Measurements from ENCODE around the gene PRMT6. TPM values are rescaled to one million over a fixed set of nuclear protein-coding genes. Genes with fewer than 3 reads are reported as not detected.

The PRMT6 gene
- total RNA-seq (2013) = 5.5 TPM
- polyA plus RNA-seq (10 to 100 TPM in 2 of 3 donors, 1 to 10 TPM in 1; 1.8 to 16.2 (median 14.7) TPM), polyA minus RNA-seq (4.0 and 8.5 TPM in 2 replicates), total RNA-seq (0.69 to 5.1 (median 2.1) reads per million in 11 experiments)

DNA sequence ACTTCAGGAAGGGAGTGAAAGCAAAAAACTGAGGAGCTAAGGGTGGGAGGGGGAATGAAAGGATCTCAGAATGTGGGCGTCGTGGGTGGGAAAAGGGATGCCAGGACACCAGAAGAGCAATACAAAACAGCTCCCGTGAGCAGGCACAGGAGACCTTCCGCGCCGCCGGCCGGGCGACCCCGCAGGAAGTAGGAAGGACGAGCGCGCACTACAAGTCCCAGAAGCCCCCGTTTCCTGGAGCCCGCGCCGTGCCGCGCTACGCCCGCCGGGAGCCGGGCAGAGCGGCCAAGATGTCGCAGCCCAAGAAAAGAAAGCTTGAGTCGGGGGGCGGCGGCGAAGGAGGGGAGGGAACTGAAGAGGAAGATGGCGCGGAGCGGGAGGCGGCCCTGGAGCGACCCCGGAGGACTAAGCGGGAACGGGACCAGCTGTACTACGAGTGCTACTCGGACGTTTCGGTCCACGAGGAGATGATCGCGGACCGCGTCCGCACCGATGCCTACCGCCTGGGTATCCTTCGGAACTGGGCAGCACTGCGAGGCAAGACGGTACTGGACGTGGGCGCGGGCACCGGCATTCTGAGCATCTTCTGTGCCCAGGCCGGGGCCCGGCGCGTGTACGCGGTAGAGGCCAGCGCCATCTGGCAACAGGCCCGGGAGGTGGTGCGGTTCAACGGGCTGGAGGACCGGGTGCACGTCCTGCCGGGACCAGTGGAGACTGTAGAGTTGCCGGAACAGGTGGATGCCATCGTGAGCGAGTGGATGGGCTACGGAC lies at the start of gene PRMT6:
Gene PRMT6, plus strand, starts transcription at position 249 of the 771 bp plus-strand sequence. Its CDS starts 42 bp downstream, at position 291.
- WGBS (ENCODE audit: insufficient coverage) = under 1% methylated on average over 72 of the region's 73 CpGs
- H3K27ac Mint-ChIP-seq = peak within 1 kb of the TSS; percentile 18 to 90 (median 69)
- intact Hi-C loops (cut with micrococcal nuclease) = no loop called here
- peaks cover 10% of the 10 kb centered on the region in 2 donors for H3K36me3 Mint-ChIP-seq
- no peaks in the 10 kb centered on the region for H4K20me1 ChIP-seq (ENCODE audit: insufficient read depth, low read length)
- peaks cover 7% of the 10 kb centered on the region for H3K79me2 ChIP-seq (ENCODE audit: insufficient read depth, low read length)
- peak within 1 kb of the TSS; percentile 67 to 98 (median 93) for H3K4me3 ChIP-seq (replicated peaks in 1 of 3; ENCODE audit: low read depth in 2 of 3, low read length in 3 of 3)
- H3K27ac ChIP-seq (ENCODE audit: low read depth in 1 of 2, low read length in 2 of 2) = peak within 1 kb of the TSS; percentile 5 to 70
- TF ChIP-seq, protein P1, sequence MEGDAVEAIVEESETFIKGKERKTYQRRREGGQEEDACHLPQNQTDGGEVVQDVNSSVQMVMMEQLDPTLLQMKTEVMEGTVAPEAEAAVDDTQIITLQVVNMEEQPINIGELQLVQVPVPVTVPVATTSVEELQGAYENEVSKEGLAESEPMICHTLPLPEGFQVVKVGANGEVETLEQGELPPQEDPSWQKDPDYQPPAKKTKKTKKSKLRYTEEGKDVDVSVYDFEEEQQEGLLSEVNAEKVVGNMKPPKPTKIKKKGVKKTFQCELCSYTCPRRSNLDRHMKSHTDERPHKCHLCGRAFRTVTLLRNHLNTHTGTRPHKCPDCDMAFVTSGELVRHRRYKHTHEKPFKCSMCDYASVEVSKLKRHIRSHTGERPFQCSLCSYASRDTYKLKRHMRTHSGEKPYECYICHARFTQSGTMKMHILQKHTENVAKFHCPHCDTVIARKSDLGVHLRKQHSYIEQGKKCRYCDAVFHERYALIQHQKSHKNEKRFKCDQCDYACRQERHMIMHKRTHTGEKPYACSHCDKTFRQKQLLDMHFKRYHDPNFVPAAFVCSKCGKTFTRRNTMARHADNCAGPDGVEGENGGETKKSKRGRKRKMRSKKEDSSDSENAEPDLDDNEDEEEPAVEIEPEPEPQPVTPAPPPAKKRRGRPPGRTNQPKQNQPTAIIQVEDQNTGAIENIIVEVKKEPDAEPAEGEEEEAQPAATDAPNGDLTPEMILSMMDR (IDR thresholded peaks at IDR 0.05) = no peak
- DNase-seq = peak; percentile 21 to 45 (median 28)
- H2AFZ ChIP-seq (ENCODE audit: insufficient read depth, low read depth, low read length, poor library complexity, severe bottlenecking) = peak within 1 kb of the TSS; percentile 95
- H3K4me2 ChIP-seq (replicated peaks; ENCODE audit: extremely low read depth, low read length, poor library complexity, severe bottlenecking) = peak within 1 kb of the TSS; percentile 91
- H3K4me3 Mint-ChIP-seq = peak within 1 kb of the TSS; percentile 95 to 99
- H3K27me3 Mint-ChIP-seq (ENCODE audit: low read depth in 3 of 3) = peaks cover 0 to 1% (median 0%) of the 10 kb centered on the region in 3 donors
- H3K36me3 ChIP-seq (replicated peaks in 1 of 2; ENCODE audit: control insufficient read depth in 1 of 2, insufficient read depth in 2 of 2, low read length in 2 of 2) = peaks cover 0 to 6% of the 10 kb centered on the region in 2 donors
- no peaks in the 10 kb centered on the region for H3K9me3 ChIP-seq (replicated peaks in 1 of 2; ENCODE audit: control insufficient read depth in 1 of 2, insufficient read depth in 1 of 2, low read length in 2 of 2)
- peaks cover 15% of the 10 kb centered on the region in 2 donors for H3K4me1 ChIP-seq (ENCODE audit: control insufficient read depth in 1 of 2, insufficient read depth in 2 of 2, low read length in 2 of 2)
- H3K9ac ChIP-seq (ENCODE audit: insufficient read depth, low read length, poor library complexity, severe bottlenecking) = peak within 1 kb of the TSS; percentile 78
- peaks cover 0 to 4% (median 0%) of the 10 kb centered on the region in 7 donors for H3K9me3 Mint-ChIP-seq
- no peaks in the 10 kb centered on the region for H3K27me3 ChIP-seq (ENCODE audit: control insufficient read depth in 2 of 2, insufficient read depth in 2 of 2, low read length in 2 of 2)
- peaks cover 23% of the 10 kb centered on the region for H3K4me1 Mint-ChIP-seq

DNA sequence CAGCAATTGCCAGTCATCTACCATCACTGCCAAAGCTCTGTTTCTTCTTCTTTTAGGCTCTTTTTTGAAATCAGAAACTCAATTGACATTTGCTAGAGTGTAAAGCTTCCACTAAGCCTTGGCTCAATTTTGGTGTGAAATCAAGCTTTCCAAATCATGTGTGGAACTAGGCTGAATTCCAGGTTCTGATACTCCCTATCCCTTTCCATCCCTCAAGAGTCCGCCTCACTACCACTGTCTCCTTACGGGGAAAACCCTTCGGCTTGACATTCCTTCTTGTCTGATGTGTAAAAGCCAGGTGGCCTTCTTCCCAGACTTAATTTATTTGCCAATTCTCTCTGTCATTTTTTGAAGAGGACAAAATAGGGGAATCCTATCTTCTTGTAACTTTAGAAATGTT lies 47.2 kb upstream of the PRMT6 start:
- Mint-ChIP-seq H3K4me3 (no peak overlapping the region), H3K36me3 (no peaks in the 10 kb centered on the region), H3K27me3 (ENCODE audit: low read depth in 3 of 3) (peaks cover 0 to 2% (median 2%) of the 10 kb centered on the region in 3 donors), H3K9me3 (peaks cover 0 to 7% (median 0%) of the 10 kb centered on the region in 7 donors), H3K4me1 (no peaks in the 10 kb centered on the region), H3K27ac (no peak overlapping the region)
- intact Hi-C loops (cut with micrococcal nuclease) = no loop called here
- H3K27ac ChIP-seq (ENCODE audit: low read depth in 1 of 2, low read length in 2 of 2) = no peak overlapping the region
- H3K36me3 ChIP-seq (replicated peaks in 1 of 2; ENCODE audit: control insufficient read depth in 1 of 2, insufficient read depth in 2 of 2, low read length in 2 of 2) = no peaks in the 10 kb centered on the region
- no peaks in the 10 kb centered on the region for H3K9me3 ChIP-seq (replicated peaks in 1 of 2; ENCODE audit: control insufficient read depth in 1 of 2, insufficient read depth in 1 of 2, low read length in 2 of 2)
- H2AFZ ChIP-seq (ENCODE audit: insufficient read depth, low read depth, low read length, poor library complexity, severe bottlenecking) = no peak overlapping the region
- no peaks in the 10 kb centered on the region for H4K20me1 ChIP-seq (ENCODE audit: insufficient read depth, low read length)
- H3K4me3 ChIP-seq (replicated peaks in 1 of 3; ENCODE audit: low read depth in 2 of 3, low read length in 3 of 3) = no peak overlapping the region
- no peak overlapping the region for H3K4me2 ChIP-seq (replicated peaks; ENCODE audit: extremely low read depth, low read length, poor library complexity, severe bottlenecking)
- H3K27me3 ChIP-seq (ENCODE audit: control insufficient read depth in 2 of 2, insufficient read depth in 2 of 2, low read length in 2 of 2) = no peaks in the 10 kb centered on the region
- H3K9ac ChIP-seq (ENCODE audit: insufficient read depth, low read length, poor library complexity, severe bottlenecking) = no peak overlapping the region
- no CpG with 5 or more reads among the region's 3 CpGs for WGBS (ENCODE audit: insufficient coverage)
- DNase-seq = no peak
- no peaks in the 10 kb centered on the region for H3K79me2 ChIP-seq (ENCODE audit: insufficient read depth, low read length)
- TF ChIP-seq, protein P1 (IDR thresholded peaks at IDR 0.05) = no peak
- H3K4me1 ChIP-seq (ENCODE audit: control insufficient read depth in 1 of 2, insufficient read depth in 2 of 2, low read length in 2 of 2) = no peaks in the 10 kb centered on the region

Data from CD14-positive monocyte (primary cell).